ENCODE results near the gene SLMAP. TPM values are rescaled to one million over a fixed set of nuclear protein-coding genes. Genes with fewer than 3 reads are reported as not detected.

Gene SLMAP
- total RNA-seq, 3 donors from 2014 or later = 41.3 to 105 (median 83.6) TPM

DNA sequence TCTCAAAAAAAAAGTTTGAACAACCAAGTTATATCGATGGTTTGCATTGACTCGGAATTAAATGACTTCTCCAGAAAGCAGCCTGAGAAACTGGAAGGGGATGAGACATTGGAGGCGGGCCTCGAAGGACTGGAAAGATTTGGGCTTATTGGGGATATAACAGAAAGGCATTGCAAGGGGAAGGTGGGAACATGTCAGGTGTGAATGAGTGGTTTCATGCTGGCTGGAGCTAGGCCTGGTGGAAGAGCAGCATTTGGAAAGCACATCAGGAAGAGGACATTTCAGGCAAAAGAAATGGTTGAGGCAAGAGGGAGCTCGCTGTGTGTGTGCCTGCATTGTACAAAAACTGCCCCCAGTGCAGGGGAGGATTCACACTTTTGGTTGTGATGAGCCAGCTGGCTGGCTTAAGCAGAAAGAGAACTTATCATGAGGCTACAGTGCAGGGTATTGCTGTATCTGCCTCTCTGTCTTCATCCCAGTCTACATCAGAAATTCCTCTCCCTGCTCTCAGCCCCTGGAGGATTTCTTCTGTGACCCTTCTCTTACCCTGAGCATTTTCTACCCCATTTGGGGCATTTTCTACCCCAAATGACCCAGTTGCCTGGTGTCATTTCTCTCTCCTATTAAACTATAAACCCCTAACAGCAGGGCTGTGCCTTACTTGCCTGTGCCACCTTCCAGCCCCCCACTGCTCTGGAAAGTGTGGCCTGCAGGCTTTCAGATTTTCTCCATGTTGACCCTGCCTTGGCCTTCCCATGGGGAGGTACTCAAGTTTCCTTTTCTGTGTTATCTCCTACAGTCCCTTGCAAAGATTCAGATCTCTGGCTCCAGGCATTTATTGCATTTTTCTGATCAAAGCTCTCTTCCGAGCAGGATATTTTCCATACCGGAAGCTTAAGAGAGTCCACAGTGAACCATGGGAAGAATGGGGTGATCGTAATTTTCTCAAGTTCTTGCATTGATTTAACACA is 187.7 kb downstream of the SLMAP start:
- Histone ChIP-seq H3K36me3 (no peaks in the 10 kb centered on the region), H3K27me3 (no peaks in the 10 kb centered on the region), H3K4me1 (peaks cover 0 to 9% of the 10 kb centered on the region in 2 donors), H3K9me3 (no peaks in the 10 kb centered on the region), H3K27ac (peak overlapping the region; percentile 45 to 56), H3K4me3 (no peak overlapping the region)
- DNase-seq (ENCODE audit: low spot score in 2 of 2) = no peak
- TF ChIP-seq, protein P1, sequence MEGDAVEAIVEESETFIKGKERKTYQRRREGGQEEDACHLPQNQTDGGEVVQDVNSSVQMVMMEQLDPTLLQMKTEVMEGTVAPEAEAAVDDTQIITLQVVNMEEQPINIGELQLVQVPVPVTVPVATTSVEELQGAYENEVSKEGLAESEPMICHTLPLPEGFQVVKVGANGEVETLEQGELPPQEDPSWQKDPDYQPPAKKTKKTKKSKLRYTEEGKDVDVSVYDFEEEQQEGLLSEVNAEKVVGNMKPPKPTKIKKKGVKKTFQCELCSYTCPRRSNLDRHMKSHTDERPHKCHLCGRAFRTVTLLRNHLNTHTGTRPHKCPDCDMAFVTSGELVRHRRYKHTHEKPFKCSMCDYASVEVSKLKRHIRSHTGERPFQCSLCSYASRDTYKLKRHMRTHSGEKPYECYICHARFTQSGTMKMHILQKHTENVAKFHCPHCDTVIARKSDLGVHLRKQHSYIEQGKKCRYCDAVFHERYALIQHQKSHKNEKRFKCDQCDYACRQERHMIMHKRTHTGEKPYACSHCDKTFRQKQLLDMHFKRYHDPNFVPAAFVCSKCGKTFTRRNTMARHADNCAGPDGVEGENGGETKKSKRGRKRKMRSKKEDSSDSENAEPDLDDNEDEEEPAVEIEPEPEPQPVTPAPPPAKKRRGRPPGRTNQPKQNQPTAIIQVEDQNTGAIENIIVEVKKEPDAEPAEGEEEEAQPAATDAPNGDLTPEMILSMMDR (IDR thresholded peaks at IDR 0.05) = no peak
- no peak for TF ChIP-seq POLR2A (IDR thresholded peaks at IDR 0.05)
- TF ChIP-seq POLR2AphosphoS5 (IDR thresholded peaks at IDR 0.05) = no peak
- intact Hi-C loops (cut with DNase I; ENCODE audit: low total_unique reads) = loop anchor here (10.0 kb wide), 1 partner anchor 171 kb away; no protein-coding TSS in a partner anchor

DNA sequence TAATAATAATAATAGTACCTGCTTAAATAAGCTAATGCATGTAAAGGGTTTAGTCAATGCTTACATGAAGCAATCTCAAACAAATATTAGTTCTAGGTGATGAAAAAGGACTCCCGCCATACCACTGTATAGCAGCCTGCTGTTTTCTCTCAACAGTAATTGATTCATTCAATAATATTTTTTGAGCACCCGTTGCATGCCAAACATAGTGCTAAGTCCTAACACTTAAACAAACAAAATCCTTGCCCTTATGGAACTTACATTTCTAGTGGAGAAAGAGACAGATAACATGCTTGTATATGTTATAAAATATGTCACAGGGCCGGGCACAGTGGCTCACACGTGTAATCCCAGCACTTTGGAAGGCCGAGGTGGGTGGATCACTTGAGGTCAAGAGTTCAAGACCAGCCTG is 190.9 kb downstream of the SLMAP start:
- TF ChIP-seq POLR2A (IDR thresholded peaks at IDR 0.05) = no peak
- no peak for TF ChIP-seq POLR2AphosphoS5 (IDR thresholded peaks at IDR 0.05)
- TF ChIP-seq, protein P1 (IDR thresholded peaks at IDR 0.05) = no peak
- intact Hi-C loops (cut with DNase I; ENCODE audit: low total_unique reads) = loop anchor here (10.0 kb wide), 1 partner anchor 168 kb away; no protein-coding TSS in a partner anchor

DNA sequence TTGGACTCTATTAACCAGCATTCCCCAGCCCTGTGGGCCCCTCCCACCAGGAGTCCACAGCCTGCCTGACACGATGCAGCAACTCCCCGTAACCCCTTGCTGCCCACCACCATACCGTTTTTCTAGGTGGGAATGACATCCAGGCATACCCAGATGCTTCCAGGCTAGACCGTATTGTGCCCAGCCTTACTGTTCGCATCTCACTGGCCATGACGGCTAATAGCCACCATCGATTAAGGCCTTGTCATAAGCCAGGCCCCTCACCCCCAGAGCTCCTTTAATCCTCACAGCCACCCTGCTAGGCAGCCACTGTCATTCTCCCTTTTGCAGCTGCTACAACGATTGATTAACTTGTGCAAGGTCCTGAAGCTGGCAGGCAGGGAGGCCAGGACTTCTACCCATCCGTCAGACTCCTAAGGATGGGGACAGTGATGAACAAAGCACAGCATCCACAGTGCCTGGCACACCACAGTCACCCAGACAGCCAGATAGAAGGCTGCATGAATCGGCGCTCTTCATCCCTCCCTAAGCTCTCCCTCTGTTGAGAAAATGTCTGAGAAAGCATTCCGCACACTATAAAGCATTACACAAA is 192.1 kb downstream of the SLMAP start:
- H3K4me1 ChIP-seq = peaks cover 7 to 8% of the 10 kb centered on the region in 2 donors
- no peaks in the 10 kb centered on the region for H3K9me3 ChIP-seq
- intact Hi-C loops (cut with DNase I; ENCODE audit: low total_unique reads) = loop anchor here (10.0 kb wide), 1 partner anchor 167 kb away; no protein-coding TSS in a partner anchor
- H3K27me3 ChIP-seq = no peaks in the 10 kb centered on the region
- no peak for DNase-seq (ENCODE audit: low spot score in 2 of 2)
- TF ChIP-seq, protein P1 (IDR thresholded peaks at IDR 0.05) = no peak
- TF ChIP-seq POLR2A (IDR thresholded peaks at IDR 0.05) (no peak), POLR2AphosphoS5 (IDR thresholded peaks at IDR 0.05) (no peak)
- no peak overlapping the region for H3K4me3 ChIP-seq
- H3K27ac ChIP-seq = peak overlapping the region; percentile 74 to 83
- no peaks in the 10 kb centered on the region for H3K36me3 ChIP-seq

More for the DNA sequence above, 190.9 kb downstream of the SLMAP start:
- no peak for DNase-seq (ENCODE audit: low spot score in 2 of 2)
- no peaks in the 10 kb centered on the region for H3K36me3 ChIP-seq
- H3K4me1 ChIP-seq = peaks cover 7 to 13% of the 10 kb centered on the region in 2 donors
- H3K27ac ChIP-seq = no peak overlapping the region
- H3K9me3 ChIP-seq = no peaks in the 10 kb centered on the region
- H3K4me3 ChIP-seq = no peak overlapping the region
- H3K27me3 ChIP-seq = no peaks in the 10 kb centered on the region

DNA sequence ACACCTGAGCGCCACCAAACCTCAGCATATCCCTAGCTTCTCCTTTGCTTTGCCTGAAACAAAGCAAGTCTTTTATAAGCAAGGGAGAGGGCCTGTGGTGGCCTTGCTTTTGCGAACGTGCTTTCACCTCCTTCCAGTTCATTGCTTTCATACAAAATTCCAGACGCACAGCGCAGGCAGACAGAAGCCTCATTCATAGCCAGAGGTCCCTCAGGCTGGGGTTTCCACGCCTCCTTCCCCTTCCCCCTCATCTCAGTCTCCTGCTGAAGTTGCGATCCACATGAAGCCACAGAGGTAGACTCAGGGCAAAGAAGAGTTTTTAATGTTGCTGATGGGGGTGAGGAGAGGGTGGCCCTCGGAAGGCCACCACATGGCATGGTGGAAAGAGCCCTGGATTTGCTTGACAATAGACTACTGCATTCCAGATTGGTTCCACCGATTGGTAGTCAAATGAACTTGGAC is 192.7 kb downstream of the SLMAP start:
- Histone ChIP-seq H3K4me1 (peaks cover 4 to 7% of the 10 kb centered on the region in 2 donors), H3K27ac (peak overlapping the region; percentile 74 to 88), H3K4me3 (peak overlapping the region in 1 of 3 donors; percentile 24), H3K36me3 (no peaks in the 10 kb centered on the region), H3K9me3 (no peaks in the 10 kb centered on the region), H3K27me3 (no peaks in the 10 kb centered on the region)
- DNase-seq (ENCODE audit: low spot score in 2 of 2) = peak in 1 of 2 donors; percentile 77
- TF ChIP-seq POLR2AphosphoS5 (IDR thresholded peaks at IDR 0.05) (no peak), POLR2A (IDR thresholded peaks at IDR 0.05) (no peak)
- TF ChIP-seq, protein P1 (IDR thresholded peaks at IDR 0.05) = no peak
- intact Hi-C loops (cut with DNase I; ENCODE audit: low total_unique reads) = loop anchor here (10.0 kb wide), 1 partner anchor 166 kb away; no protein-coding TSS in a partner anchor

Measured in breast epithelium (tissue), 4 donors.